Activated gamma-delta T cell (primary cell): ENCODE data around the gene DNAJC18.
"Not testable (repeated sequence)": the region's sequence is repeated elsewhere in the genome, so short reads cannot be mapped to it uniquely, and the experiment has no call there.

Source experiments
- DNase-seq: peaks from one replicate; lab custom pipeline; 2025; lab: John Stamatoyannopoulos, UW

Gene DNAJC18

DNA sequence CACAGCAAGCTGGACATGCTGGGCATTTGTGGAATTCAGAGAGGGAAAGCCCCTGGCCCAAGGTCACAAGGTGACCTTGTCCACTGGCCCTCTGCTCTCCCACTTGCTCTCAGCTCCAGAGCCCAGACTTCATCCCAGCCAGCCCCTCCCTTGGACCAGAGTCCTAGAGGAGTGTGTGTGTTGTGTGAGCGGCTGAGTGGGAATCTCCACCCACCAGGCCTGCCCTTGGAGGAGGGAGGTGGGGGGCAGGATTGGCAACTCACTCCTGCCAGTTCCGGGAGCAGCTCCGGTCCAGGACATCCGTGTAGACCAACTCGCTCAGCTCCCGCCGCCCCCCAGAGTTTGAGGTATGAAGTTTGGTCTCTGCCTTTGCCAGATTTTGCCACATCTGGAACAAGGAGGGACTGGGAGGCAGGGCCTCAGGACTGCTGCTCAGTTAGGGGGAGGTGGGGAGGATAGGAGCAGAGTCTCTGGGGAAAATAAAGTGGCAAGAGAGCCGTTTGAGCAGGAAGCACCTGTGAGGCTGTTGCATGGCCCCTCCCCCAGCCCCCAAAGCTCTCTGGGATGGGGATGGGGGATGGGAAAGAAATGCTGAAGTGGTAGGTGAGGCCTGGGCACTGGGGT, 51.0 kb downstream of the DNAJC18 start:
- no peak for DNase-seq

GRCh38 chr5:139387611-139388197, 51.6 kb downstream of the DNAJC18 start:
- DNase-seq, result no peak

GRCh38 chr5:139386956-139387355, 52.4 kb downstream of the DNAJC18 start:
- not testable (repeated sequence) for DNase-seq

GRCh38 chr5:139386050-139386438, 53.3 kb downstream of the DNAJC18 start:
- no peak for DNase-seq

GRCh38 chr5:139385061-139386049, 54.0 kb downstream of the DNAJC18 start:
- no peak for DNase-seq

GRCh38 chr5:139384591-139385051, 54.7 kb downstream of the DNAJC18 start:
- no peak for DNase-seq

GRCh38 chr5:139383993-139384590, 55.2 kb downstream of the DNAJC18 start:
- no peak for DNase-seq

GRCh38 chr5:139383275-139383992, 55.9 kb downstream of the DNAJC18 start, which contains the start of gene SLC23A1:
SLC23A1 (minus strand) TSS chr5:139383297; CDS start chr5:139383253, 44 bp downstream.
- DNase-seq, result no peak

- DNase-seq, result no peak
These were observed 56.5 kb downstream of the DNAJC18 start for GRCh38 chr5:139382807-139383206.

DNA sequence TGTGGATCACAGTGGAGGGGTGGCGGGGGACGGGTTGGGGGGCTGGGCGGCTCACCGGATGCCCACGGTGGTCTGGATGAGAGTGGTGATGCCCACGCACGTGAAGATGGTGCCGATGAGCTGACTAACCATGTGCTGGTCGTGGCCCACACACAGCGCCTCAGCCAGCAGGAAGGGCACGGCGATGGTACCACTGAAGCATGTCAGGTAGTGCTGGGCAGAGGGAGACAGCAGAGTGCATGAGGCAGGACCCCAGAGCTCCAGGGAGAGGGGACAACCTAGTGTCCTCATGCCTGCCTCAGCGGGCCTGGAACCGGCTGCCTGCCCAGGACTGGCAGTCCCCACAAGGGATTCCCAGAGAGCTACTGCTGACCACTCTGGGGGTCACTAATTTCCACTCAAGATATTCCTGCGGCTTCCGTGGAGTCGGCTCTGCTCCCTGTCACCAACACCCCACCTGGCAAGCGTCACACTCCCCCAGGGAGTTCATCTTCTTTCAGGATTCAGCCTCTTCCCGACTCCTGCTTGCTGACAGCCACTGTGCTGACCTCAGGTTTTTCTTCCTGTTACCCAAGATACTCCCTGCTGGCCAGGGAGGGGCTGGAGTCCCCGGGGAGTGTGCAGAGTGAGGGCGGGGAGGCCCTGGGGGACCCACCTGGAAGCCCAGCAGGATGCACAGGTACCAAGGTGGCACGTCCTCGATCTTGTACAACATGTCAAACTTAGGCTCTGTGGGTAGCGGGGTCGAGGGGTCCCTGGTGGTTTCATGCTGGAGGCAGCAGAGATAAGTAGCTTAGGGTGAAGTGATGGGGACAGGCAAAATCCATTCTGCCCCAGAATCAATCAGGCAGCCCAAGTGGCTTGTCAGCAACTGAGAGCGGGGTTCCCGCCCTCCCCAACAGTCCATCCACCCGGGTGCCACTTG, 57.2 kb downstream of the DNAJC18 start:
- DNase-seq, result no peak

- DNase-seq, result no peak
These were observed 59.5 kb downstream of the DNAJC18 start for GRCh38 chr5:139379626-139380449.

GRCh38 chr5:139378941-139379361, 60.4 kb downstream of the DNAJC18 start:
- DNase-seq, result no peak

DNA sequence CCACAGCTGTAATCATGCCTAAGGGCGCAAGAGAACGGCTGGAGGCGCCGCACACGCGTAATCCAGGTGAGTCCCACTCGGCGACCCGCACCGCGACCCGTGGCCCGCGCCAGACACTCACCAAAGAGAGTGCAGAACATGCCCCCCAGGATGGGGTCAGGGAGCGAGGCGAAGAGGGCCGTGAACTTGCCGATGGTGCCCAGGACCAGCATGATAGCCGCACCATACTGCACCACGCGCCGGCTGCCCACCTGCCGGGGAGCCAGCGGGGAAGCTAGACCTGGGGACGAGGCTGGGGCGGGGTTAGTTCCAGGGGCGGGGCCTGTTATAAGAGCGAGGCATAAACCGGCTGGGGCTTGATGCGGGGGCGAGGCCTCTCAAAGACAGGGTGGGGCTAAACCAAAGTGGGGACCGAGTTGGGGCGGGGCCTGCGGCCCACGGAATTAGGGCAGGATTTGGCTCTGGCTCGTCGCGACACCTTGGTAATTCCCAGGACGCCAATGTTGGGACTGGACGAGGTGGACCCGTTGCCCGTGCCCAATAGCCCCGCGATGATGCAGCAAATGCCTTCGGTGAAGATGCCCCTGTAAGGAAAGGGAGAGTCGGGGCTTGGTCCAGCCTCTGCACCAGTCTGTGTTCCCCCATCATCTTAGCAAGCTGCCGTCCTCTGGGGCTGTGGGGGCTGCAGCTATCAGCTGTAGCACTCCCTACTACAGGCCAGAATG, 61.1 kb downstream of the DNAJC18 start:
- no peak for DNase-seq

GRCh38 chr5:139377226-139377625, 62.1 kb downstream of the DNAJC18 start:
- no peak for DNase-seq

GRCh38 chr5:139376364-139376763, 63.0 kb downstream of the DNAJC18 start:
- no peak for DNase-seq

GRCh38 chr5:139374909-139375308, 64.4 kb downstream of the DNAJC18 start:
- DNase-seq, result no peak

- no peak for DNase-seq
These were observed 67.6 kb downstream of the DNAJC18 start for GRCh38 chr5:139371482-139372435.
